OCI-LY7 (cell line): ENCODE data around the gene SMURF2. TPM values are rescaled to one million over a fixed set of nuclear protein-coding genes. Genes with fewer than 3 reads are reported as not detected.

ENCODE experiments used
- BruUV-seq: library from RNA; stranded (reverse); fragments of 400-500 nt; replicated peaks from 2 replicates; lab custom pipeline; 2021; lab: Mats Ljungman, UMichigan
- CTCF ChIA-PET: fragments of 300-600 bp; sonication (Branson Sonifier 250); formaldehyde crosslinking; loops from one replicate; lab custom pipeline; 2022; ENCODE audit warnings: antibody characterized with exemption; ENCODE audit not compliant: unreplicated experiment; lab: Charles Lee
- POLR2A ChIA-PET: fragments of 300-600 bp; sonication (Branson Sonifier 250); formaldehyde crosslinking; loops from one replicate; lab custom pipeline; 2022; ENCODE audit warnings: antibody characterized with exemption; lab: Charles Lee
- DNase-seq: peaks from one replicate; pipeline ENCODE4 v3.0.0-alpha.2; 2015; ENCODE audit warnings: low spot score
- H2AFZ ChIP-seq: fragments of 200-600 bp; sonication (generic), shearing (Covaris generic); 2 replicates; pipeline ENCODE4 v1.6.1; 2014; ENCODE audit warnings: mild to moderate bottlenecking, antibody characterized with exemption, low read length, moderate library complexity
- H3K27ac ChIP-seq: fragments of 200-600 bp; sonication (generic); 2 replicates; pipeline ENCODE4 v1.5.1; 2014; ENCODE audit warnings: mixed run types, low read depth, mild to moderate bottlenecking, moderate library complexity, low read length, inconsistent platforms; ENCODE audit not compliant: poor library complexity, severe bottlenecking
- H3K36me3 ChIP-seq: fragments of 200-600 bp; sonication (generic); 2 replicates; pipeline ENCODE4 v1.6.1; 2014; ENCODE audit warnings: mild to moderate bottlenecking, antibody characterized with exemption, low read length, moderate library complexity, mixed read lengths; ENCODE audit not compliant: insufficient read depth
- H3K4me1 ChIP-seq: fragments of 200-600 bp; sonication (generic); 2 replicates; pipeline ENCODE4 v1.5.1; 2014; ENCODE audit warnings: mild to moderate bottlenecking, low read length; ENCODE audit not compliant: insufficient read depth, poor library complexity, severe bottlenecking
- H3K4me2 ChIP-seq: fragments of 200-600 bp; sonication (generic); 2 replicates; pipeline ENCODE4 v1.6.1; 2014; ENCODE audit warnings: mild to moderate bottlenecking, low read length
- H3K4me3 ChIP-seq: fragments of 200-600 bp; sonication (generic); 2 replicates; pipeline ENCODE4 v1.5.1; 2014; ENCODE audit warnings: mild to moderate bottlenecking, low read depth, low read length; ENCODE audit not compliant: poor library complexity, severe bottlenecking
- H3K79me2 ChIP-seq: fragments of 200-600 bp; sonication (generic); 2 replicates; pipeline ENCODE4 v1.6.1; 2016; ENCODE audit warnings: low read depth, mild to moderate bottlenecking, low read length, moderate library complexity, mixed read lengths; ENCODE audit not compliant: insufficient read depth
- H3K9me2 ChIP-seq: fragments of 200-600 bp; sonication (generic); 2 replicates; pipeline ENCODE4 v1.6.1; 2016; ENCODE audit warnings: mild to moderate bottlenecking, low read length, mixed read lengths; ENCODE audit not compliant: insufficient read depth
- H3K9me3 ChIP-seq: fragments of 200-600 bp; sonication (generic); 2 replicates; pipeline ENCODE4 v1.6.1; 2014; ENCODE audit warnings: mild to moderate bottlenecking, mixed run types, low read length, mixed read lengths
- H4K20me1 ChIP-seq: fragments of 200-600 bp; sonication (generic); 2 replicates; pipeline ENCODE4 v1.6.1; 2014; ENCODE audit warnings: mild to moderate bottlenecking, antibody characterized with exemption, low read length, moderate library complexity, mixed read lengths; ENCODE audit not compliant: insufficient read depth
- CTCF ChIP-seq: fragments of 200-600 bp; sonication (generic); conservative IDR thresholded peaks from 2 replicates; pipeline ENCODE4 v1.5.1; 2014; ENCODE audit warnings: mild to moderate bottlenecking, antibody characterized with exemption, low read length, moderate library complexity, mixed read lengths
- EZH2phosphoT487 ChIP-seq: fragments of 200-600 bp; sonication (generic); IDR thresholded peaks from 2 replicates; pipeline ENCODE4 v1.6.1; 2018; ENCODE audit warnings: low read depth, borderline replicate concordance, mild to moderate bottlenecking, mixed run types, antibody characterized with exemption, low read length, moderate library complexity, mixed read lengths
- intact Hi-C: fragments of 100-400 bp; cut with micrococcal nuclease; formaldehyde crosslinking; loops from one replicate; pipeline ENCODE4 v1.10.0; 2022; ENCODE audit not compliant: unreplicated experiment
- total RNA-seq, 2 experiments: library from RNA; depleted of rRNA in 1 of 2; stranded (reverse); fragments of >200 nt in 1 of 2; shearing (Covaris generic) in 1 of 2; gene quantifications; 2 replicates each; pipeline ENCODE4 v1.2.3, GENCODE V29; 2014 to 2022

The SMURF2 gene
- total RNA-seq, 2 experiments from 2014 or later: 15.6 to 20.8 TPM

- H4K20me1 ChIP-seq: no peaks in the 10 kb centered on the region
- no TSS peak for BruUV-seq
- intact Hi-C loops: no loop called here
- no peak overlapping the region for H3K27ac ChIP-seq
- H2AFZ ChIP-seq: no peak overlapping the region
- no peak for DNase-seq
- no peaks in the 10 kb centered on the region for H3K79me2 ChIP-seq
- H3K9me2 ChIP-seq: no peaks in the 10 kb centered on the region
- TF ChIP-seq CTCF (no peak), EZH2phosphoT487 (no peak)
- CTCF ChIA-PET: no interaction called here
- H3K4me3 ChIP-seq: no peak overlapping the region
- H3K4me2 ChIP-seq: no peak overlapping the region
- no peaks in the 10 kb centered on the region for H3K36me3 ChIP-seq
- POLR2A ChIA-PET: no interaction called here
- H3K4me1 ChIP-seq: no peaks in the 10 kb centered on the region
- H3K9me3 ChIP-seq: no peaks in the 10 kb centered on the region
Measured at GRCh38 chr17:64698725-64699124, 36.6 kb upstream of the SMURF2 start.

GRCh38 chr17:64694207-64694606 is 32.1 kb upstream of the SMURF2 start:
- Histone ChIP-seq H3K36me3 (no peaks in the 10 kb centered on the region), H2AFZ (no peak overlapping the region)

More at GRCh38 chr17:64694207-64694606, 32.1 kb upstream of the SMURF2 start:
- TF ChIP-seq CTCF (no peak), EZH2phosphoT487 (no peak)
- H3K9me3 ChIP-seq: no peaks in the 10 kb centered on the region
- no peak overlapping the region for H3K4me2 ChIP-seq
- ChIA-PET CTCF (no interaction called here), POLR2A (no interaction called here)
- no peaks in the 10 kb centered on the region for H3K4me1 ChIP-seq
- intact Hi-C loops: no loop called here
- H3K9me2 ChIP-seq: no peaks in the 10 kb centered on the region
- no peaks in the 10 kb centered on the region for H3K79me2 ChIP-seq
- DNase-seq: no peak
- H3K4me3 ChIP-seq: no peak overlapping the region
- H3K27ac ChIP-seq: no peak overlapping the region
- H4K20me1 ChIP-seq: no peaks in the 10 kb centered on the region
- BruUV-seq: no TSS peak
